Esophagus muscularis mucosa (tissue), 4 donors: ENCODE results near the gene MYCBPAP. TPM values are rescaled to one million over a fixed set of nuclear protein-coding genes. Genes with fewer than 3 reads are reported as not detected.

Experiments used
- DNase-seq: peaks from one replicate; pipeline ENCODE4 v3.0.0-alpha.2; 2017; ENCODE audit errors: extremely low spot score
- H3K27ac ChIP-seq, 4 donors: fragments of 200-600 bp; sonication (generic); replicated peaks in 1 of 4; 1 replicate in 3 of 4; 2 replicates in 1 of 4; pipeline ENCODE4 v1.5.1; 2016 to 2019; ENCODE audit warnings: mild to moderate bottlenecking in 1 of 4
- H3K27me3 ChIP-seq, 4 donors: fragments of 200-600 bp; sonication (generic); one replicate each; pipeline versions ENCODE4 v1.5.1 to v1.6.0; 2016 to 2019
- H3K36me3 ChIP-seq, 4 donors: fragments of 200-600 bp; sonication (generic); one replicate each; pipeline ENCODE4 v1.5.1; 2016 to 2019
- H3K4me1 ChIP-seq, 4 donors: fragments of 200-600 bp; sonication (generic); one replicate each; pipeline ENCODE4 v1.5.1; 2016 to 2019
- H3K4me3 ChIP-seq, 4 donors: fragments of 200-600 bp; sonication (generic); 1 replicate in 2 of 4; 2 replicates in 2 of 4; pipeline ENCODE4 v1.5.1; 2016 to 2019; ENCODE audit warnings: mild to moderate bottlenecking in 4 of 4, moderate library complexity in 1 of 4
- H3K9me3 ChIP-seq, 4 donors: fragments of 200-600 bp; sonication (generic); 1 replicate in 3 of 4; 2 replicates in 1 of 4; pipeline ENCODE4 v1.5.1; 2016 to 2019
- CTCF ChIP-seq, 3 experiments: fragments of 200-600 bp in 2 of 3; fragments of 450-650 bp in 1 of 3; sonication (generic) in 2 of 3; IDR thresholded peaks; one replicate each; pipeline ENCODE4 v1.5.1; 2017 to 2019; ENCODE audit warnings: antibody characterized with exemption in 3 of 3, mild to moderate bottlenecking in 2 of 3, moderate library complexity in 1 of 3
- EP300 ChIP-seq: sonication (generic); formaldehyde crosslinking; IDR thresholded peaks from one replicate; pipeline ENCODE4 v1.6.1; 2017; ENCODE audit warnings: antibody characterized with exemption
- POLR2A ChIP-seq: fragments of 450-650 bp; IDR thresholded peaks from one replicate; pipeline ENCODE4 v1.6.1; 2017; ENCODE audit warnings: antibody characterized with exemption, moderate library complexity, mild to moderate bottlenecking, low read depth
- POLR2AphosphoS5 ChIP-seq, 2 donors: sonication (generic); formaldehyde crosslinking; IDR thresholded peaks; one replicate each; pipeline ENCODE4 v1.6.1; 2017; ENCODE audit warnings: antibody characterized with exemption in 2 of 2
- WGBS: methylation state at CpG from one replicate; pipeline ENCODE4 v1.1.5; 2018; 5-methylcytosine and 5-hydroxymethylcytosine counted together
- intact Hi-C: fragments of 100-400 bp; cut with DNase I; formaldehyde crosslinking; loops from one replicate; pipeline ENCODE4 v1.15.1; 2023
- total RNA-seq, 4 donors: library from RNA; depleted of rRNA; stranded (reverse); fragments of >200 nt; gene quantifications; one replicate each; pipeline versions ENCODE4 v1.1.0 to v1.2.1, GENCODE V29; 2016

The MYCBPAP gene
- total RNA-seq, 4 donors from 2014 or later, result 0.33 to 1.6 (median 1.2) TPM; not detected in 1

DNA sequence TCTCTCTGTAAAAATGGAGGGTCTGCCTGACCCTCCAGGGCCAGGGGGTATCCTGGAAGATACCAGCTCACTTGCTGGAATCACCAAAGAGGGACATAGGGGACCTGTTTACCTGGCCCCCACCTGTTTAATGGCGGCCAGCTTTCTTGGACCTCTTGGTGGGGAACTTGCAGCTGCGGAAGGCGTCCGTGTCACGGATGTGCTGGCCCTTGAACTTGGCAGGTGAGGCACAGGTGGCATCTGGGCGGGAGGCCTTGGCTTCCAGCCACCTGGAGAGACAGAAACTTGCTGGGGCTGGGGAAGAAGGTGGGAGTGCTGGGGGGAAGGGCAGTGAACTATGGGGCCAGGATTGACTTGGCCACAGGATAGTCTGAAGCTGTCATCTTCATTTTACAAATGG is 43.1 kb upstream of the MYCBPAP start:
- peaks cover 0 to 48% (median 16%) of the 10 kb centered on the region in 4 donors for H3K27me3 ChIP-seq
- no peak for DNase-seq
- intact Hi-C loops, result no loop called here
- TF ChIP-seq POLR2A (no peak), EP300 (no peak), POLR2AphosphoS5 (IDR thresholded peaks at IDR 0.05) (no peak)
- H3K4me1 ChIP-seq, result peaks cover 10 to 20% (median 17%) of the 10 kb centered on the region in 4 donors
- WGBS, result 95% methylated on average over 6 of the region's 6 CpGs
- no peak overlapping the region for H3K27ac ChIP-seq
- no peaks in the 10 kb centered on the region for H3K9me3 ChIP-seq
- H3K4me3 ChIP-seq, result no peak overlapping the region
- peaks cover 0 to 15% (median 4%) of the 10 kb centered on the region in 4 donors for H3K36me3 ChIP-seq

DNA sequence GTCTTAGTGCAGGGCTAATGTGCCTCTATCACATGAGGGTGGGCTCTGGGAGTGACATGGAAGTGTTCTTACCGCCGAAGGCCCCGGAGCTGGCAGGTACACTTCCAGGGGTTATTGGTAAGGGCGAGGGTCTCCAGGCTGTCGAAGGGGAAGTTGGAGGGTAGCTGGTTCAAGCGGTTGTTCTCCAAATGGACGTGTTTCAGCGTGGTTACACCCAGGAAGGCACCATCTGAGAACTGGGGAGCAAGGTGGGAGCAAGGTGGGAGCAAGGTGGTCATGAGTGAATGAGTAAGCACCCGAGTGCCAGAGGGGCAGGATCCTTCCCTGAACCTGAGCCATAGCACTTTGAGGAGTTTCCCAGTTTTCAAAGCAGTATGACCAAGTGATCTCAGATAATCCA is 42.6 kb upstream of the MYCBPAP start:
- TF ChIP-seq EP300 (no peak), POLR2A (no peak), CTCF (IDR thresholded peaks at IDR 0.05) (no peak), POLR2AphosphoS5 (IDR thresholded peaks at IDR 0.05) (no peak)
- no peaks in the 10 kb centered on the region for H3K9me3 ChIP-seq
- 92% methylated on average over 9 of the region's 9 CpGs for WGBS
- DNase-seq, result no peak
- peaks cover 10 to 20% (median 17%) of the 10 kb centered on the region in 4 donors for H3K4me1 ChIP-seq
- no peak overlapping the region for H3K4me3 ChIP-seq
- H3K27ac ChIP-seq, result no peak overlapping the region
- peaks cover 0 to 15% (median 4%) of the 10 kb centered on the region in 4 donors for H3K36me3 ChIP-seq
- H3K27me3 ChIP-seq, result peaks cover 0 to 48% (median 16%) of the 10 kb centered on the region in 4 donors
- intact Hi-C loops, result no loop called here

- Histone ChIP-seq H3K4me3 (no peak overlapping the region), H3K4me1 (peaks cover 10 to 20% (median 17%) of the 10 kb centered on the region in 4 donors), H3K27me3 (peaks cover 0 to 48% (median 16%) of the 10 kb centered on the region in 4 donors), H3K9me3 (no peaks in the 10 kb centered on the region), H3K36me3 (peaks cover 0 to 22% (median 6%) of the 10 kb centered on the region in 4 donors), H3K27ac (no peak overlapping the region)
- TF ChIP-seq POLR2AphosphoS5 (IDR thresholded peaks at IDR 0.05) (no peak), POLR2A (no peak), CTCF (IDR thresholded peaks at IDR 0.05) (no peak), EP300 (no peak)
- no peak for DNase-seq
- 84% methylated on average over 5 of the region's 9 CpGs for WGBS
- intact Hi-C loops, result no loop called here
Measured at GRCh38 chr17:50466371-50467113, 41.7 kb upstream of the MYCBPAP start.

DNA sequence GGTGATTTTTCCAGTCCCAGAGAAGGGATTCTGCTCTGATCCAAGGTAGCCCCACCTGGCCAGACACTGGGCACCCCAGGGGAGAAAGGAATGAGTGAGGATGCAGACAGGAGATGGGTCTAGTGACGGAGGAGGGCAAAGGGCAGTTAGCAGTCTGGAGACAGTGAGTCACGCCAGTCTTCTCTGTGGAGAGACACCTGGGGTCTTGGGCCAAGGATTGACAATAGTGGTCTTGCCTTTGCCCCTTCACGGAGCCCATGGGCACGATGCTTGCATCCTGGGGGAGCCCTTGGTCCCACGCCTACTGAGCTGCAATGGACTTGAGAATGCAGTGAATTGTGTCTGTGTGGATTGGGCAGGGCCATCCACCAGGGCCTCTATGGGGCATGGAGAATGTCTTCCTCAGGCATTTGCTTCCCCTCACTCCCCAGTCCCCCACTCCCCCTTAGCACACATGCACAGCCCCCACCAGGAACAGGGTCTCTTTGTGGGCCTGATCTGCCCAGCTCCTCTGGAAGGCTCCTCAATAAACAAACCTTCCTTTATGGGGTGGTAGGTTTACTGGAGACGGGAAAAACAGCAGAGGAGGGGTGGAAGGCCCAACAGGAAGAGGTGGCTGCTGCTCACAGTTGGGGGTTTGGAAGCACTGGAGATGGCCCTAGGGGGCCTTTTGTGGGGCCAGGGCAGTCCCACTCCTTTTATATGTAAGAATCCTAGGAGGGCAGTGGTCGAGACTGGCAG is 41.0 kb upstream of the MYCBPAP start:
- no peak overlapping the region for H3K4me3 ChIP-seq
- peaks cover 0 to 48% (median 16%) of the 10 kb centered on the region in 4 donors for H3K27me3 ChIP-seq
- intact Hi-C loops, result no loop called here
- peaks cover 10 to 20% (median 17%) of the 10 kb centered on the region in 4 donors for H3K4me1 ChIP-seq
- peaks cover 0 to 21% (median 8%) of the 10 kb centered on the region in 4 donors for H3K36me3 ChIP-seq
- WGBS, result 91% methylated on average over 7 of the region's 7 CpGs
- no peak for TF ChIP-seq POLR2A
- DNase-seq, result no peak
- no peak overlapping the region for H3K27ac ChIP-seq
- no peaks in the 10 kb centered on the region for H3K9me3 ChIP-seq

GRCh38 chr17:50467855-50468303 is 40.4 kb upstream of the MYCBPAP start:
- intact Hi-C loops, result no loop called here
- Histone ChIP-seq H3K27ac (no peak overlapping the region), H3K9me3 (no peaks in the 10 kb centered on the region), H3K4me1 (peaks cover 10 to 20% (median 17%) of the 10 kb centered on the region in 4 donors), H3K4me3 (no peak overlapping the region), H3K36me3 (peaks cover 0 to 18% (median 9%) of the 10 kb centered on the region in 4 donors), H3K27me3 (peaks cover 0 to 48% (median 16%) of the 10 kb centered on the region in 4 donors)
- 100% methylated on average over 1 of the region's 13 CpGs for WGBS
- no peak for DNase-seq
- no peak for TF ChIP-seq POLR2A
- TF ChIP-seq EP300, result no peak
- no peak for TF ChIP-seq CTCF (IDR thresholded peaks at IDR 0.05)
- TF ChIP-seq POLR2AphosphoS5 (IDR thresholded peaks at IDR 0.05), result no peak
